Osteoblast (primary cell): ENCODE measurements around the gene PGM3. TPM values are rescaled to one million over a fixed set of nuclear protein-coding genes. Genes with fewer than 3 reads are reported as not detected.
"Not testable (repeated sequence)": the region's sequence is repeated elsewhere in the genome, so short reads cannot be mapped to it uniquely, and the experiment has no call there.

Source experiments
- DNase-seq: peaks from one replicate; pipeline ENCODE4 v3.0.0; 2011; ENCODE audit warnings: low spot score, mixed read lengths; ENCODE audit not compliant: insufficient read length; ENCODE audit errors: missing footprints
- H2AFZ ChIP-seq: 2 replicates; pipeline ENCODE4 v1.6.0; 2011; ENCODE audit warnings: mild to moderate bottlenecking, low read length
- H3K27ac ChIP-seq: 2 replicates; pipeline ENCODE4 v1.5.1; 2011; ENCODE audit warnings: mild to moderate bottlenecking, low read depth, low read length, moderate library complexity
- H3K27me3 ChIP-seq: 2 replicates; pipeline ENCODE4 v1.6.0; 2012; ENCODE audit warnings: mild to moderate bottlenecking, control low read depth, inconsistent platforms, low read length, moderate library complexity; ENCODE audit not compliant: insufficient read depth
- H3K36me3 ChIP-seq: 2 replicates; pipeline ENCODE4 v1.5.1; 2011; ENCODE audit warnings: mild to moderate bottlenecking, low read length, control low read depth, moderate library complexity; ENCODE audit not compliant: insufficient read depth
- H3K4me1 ChIP-seq: 2 replicates; pipeline ENCODE4 v1.5.1; 2011; ENCODE audit warnings: mild to moderate bottlenecking, low read length, control low read depth, moderate library complexity; ENCODE audit not compliant: insufficient read depth
- H3K4me2 ChIP-seq: 2 replicates; pipeline ENCODE4 v1.6.0; 2011; ENCODE audit warnings: mild to moderate bottlenecking, low read length; ENCODE audit not compliant: insufficient read depth
- H3K4me3 ChIP-seq: fragments of 200-600 bp; sonication (generic); 3 replicates; pipeline ENCODE4 v1.5.1; 2012; ENCODE audit warnings: mild to moderate bottlenecking, low read length, inconsistent platforms; ENCODE audit not compliant: insufficient read depth
- H3K79me2 ChIP-seq: 2 replicates; pipeline ENCODE4 v1.6.0; 2012; ENCODE audit warnings: mild to moderate bottlenecking, low read length, control low read depth, inconsistent platforms; ENCODE audit not compliant: insufficient read depth
- H3K9me3 ChIP-seq: 2 replicates; pipeline ENCODE4 v1.5.1; 2011; ENCODE audit warnings: low read depth, low read length, control low read depth
- H4K20me1 ChIP-seq: 2 replicates; pipeline ENCODE4 v1.6.0; 2012; ENCODE audit warnings: mild to moderate bottlenecking, low read length, control low read depth; ENCODE audit not compliant: insufficient read depth
- CTCF ChIP-seq: IDR thresholded peaks from 2 replicates; pipeline ENCODE4 v1.5.1; 2011; ENCODE audit warnings: mild to moderate bottlenecking, low read depth, low read length, moderate library complexity; ENCODE audit errors: extremely low read depth
- total RNA-seq: library from RNA; depleted of rRNA; stranded (reverse); fragments of >200 nt; gene quantifications from 2 replicates; pipeline ENCODE4 v1.2.3, GENCODE V29; 2012

Gene PGM3
- total RNA-seq, 1 donor: 93.0 TPM

GRCh38 chr6:83199173-83199862 is 6.3 kb upstream of the PGM3 start:
- peak overlapping the region; percentile 18 for H3K4me2 ChIP-seq
- H3K79me2 ChIP-seq: peaks cover 2% of the 10 kb centered on the region
- peak overlapping the region; percentile 57 for H3K27ac ChIP-seq

GRCh38 chr6:83198486-83199172 is 5.6 kb upstream of the PGM3 start:
- Histone ChIP-seq H3K36me3 (peaks cover 15% of the 10 kb centered on the region), H3K4me1 (peaks cover 34% of the 10 kb centered on the region), H3K9me3 (no peaks in the 10 kb centered on the region), H4K20me1 (peaks cover 5% of the 10 kb centered on the region), H2AFZ (peak overlapping the region; percentile 3), H3K4me2 (peak overlapping the region; percentile 18), H3K27ac (peak overlapping the region; percentile 38), H3K4me3 (no peak overlapping the region), H3K79me2 (peaks cover 9% of the 10 kb centered on the region), H3K27me3 (no peaks in the 10 kb centered on the region)
- no peak for TF ChIP-seq CTCF
- DNase-seq: peak; percentile 69

More at GRCh38 chr6:83199173-83199862, 6.3 kb upstream of the PGM3 start:
- H3K27me3 ChIP-seq: no peaks in the 10 kb centered on the region
- H3K4me1 ChIP-seq: peaks cover 29% of the 10 kb centered on the region
- peaks cover 15% of the 10 kb centered on the region for H3K36me3 ChIP-seq
- H4K20me1 ChIP-seq: peaks cover 1% of the 10 kb centered on the region
- H2AFZ ChIP-seq: peak overlapping the region; percentile 3
- no peak for DNase-seq
- no peaks in the 10 kb centered on the region for H3K9me3 ChIP-seq
- TF ChIP-seq CTCF: no peak
- no peak overlapping the region for H3K4me3 ChIP-seq

- H3K79me2 ChIP-seq: peaks cover 56% of the 10 kb centered on the region
- peak overlapping the region; percentile 93 for H3K27ac ChIP-seq
- H3K9me3 ChIP-seq: no peaks in the 10 kb centered on the region
- TF ChIP-seq CTCF: no peak
- peaks cover 35% of the 10 kb centered on the region for H3K4me1 ChIP-seq
- peak overlapping the region; percentile 96 for H3K4me3 ChIP-seq
- no peaks in the 10 kb centered on the region for H3K27me3 ChIP-seq
- peak overlapping the region; percentile 72 for H2AFZ ChIP-seq
- peak; percentile 78 for DNase-seq
- H4K20me1 ChIP-seq: peaks cover 30% of the 10 kb centered on the region
- peak overlapping the region; percentile 97 for H3K4me2 ChIP-seq
- H3K36me3 ChIP-seq: peaks cover 37% of the 10 kb centered on the region
Measured at GRCh38 chr6:83193747-83194566, 892 bp upstream of the PGM3 start.

DNA sequence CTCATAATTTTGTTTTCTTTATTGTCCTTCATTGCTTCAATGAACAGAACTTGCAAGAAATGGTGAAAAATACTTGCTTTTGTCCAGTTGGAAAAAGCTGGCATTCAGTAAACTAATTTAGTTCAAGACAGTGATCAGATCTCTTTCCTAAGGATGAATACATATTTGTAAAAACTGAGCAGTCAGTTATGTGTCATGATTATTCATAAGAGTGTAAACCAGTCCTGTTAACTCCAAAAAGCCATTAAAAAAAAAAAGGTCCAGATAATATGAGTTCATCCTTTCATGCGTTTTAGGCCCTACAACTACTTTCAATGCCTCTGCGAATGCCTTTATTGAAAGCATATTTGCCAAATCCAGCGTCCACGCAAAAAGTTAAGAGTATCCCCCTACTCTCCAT is 609 bp downstream of the PGM3 start:
- Histone ChIP-seq H3K4me3 (peak overlapping the region; percentile 96), H3K79me2 (peaks cover 71% of the 10 kb centered on the region), H3K4me2 (peak overlapping the region; percentile 97), H3K9me3 (no peaks in the 10 kb centered on the region), H2AFZ (peak overlapping the region; percentile 88), H3K27me3 (no peaks in the 10 kb centered on the region), H3K4me1 (peaks cover 21% of the 10 kb centered on the region), H3K27ac (peak overlapping the region; percentile 93), H4K20me1 (peaks cover 35% of the 10 kb centered on the region), H3K36me3 (peaks cover 50% of the 10 kb centered on the region)
- TF ChIP-seq CTCF: no peak
- DNase-seq: peak; percentile 83

DNA sequence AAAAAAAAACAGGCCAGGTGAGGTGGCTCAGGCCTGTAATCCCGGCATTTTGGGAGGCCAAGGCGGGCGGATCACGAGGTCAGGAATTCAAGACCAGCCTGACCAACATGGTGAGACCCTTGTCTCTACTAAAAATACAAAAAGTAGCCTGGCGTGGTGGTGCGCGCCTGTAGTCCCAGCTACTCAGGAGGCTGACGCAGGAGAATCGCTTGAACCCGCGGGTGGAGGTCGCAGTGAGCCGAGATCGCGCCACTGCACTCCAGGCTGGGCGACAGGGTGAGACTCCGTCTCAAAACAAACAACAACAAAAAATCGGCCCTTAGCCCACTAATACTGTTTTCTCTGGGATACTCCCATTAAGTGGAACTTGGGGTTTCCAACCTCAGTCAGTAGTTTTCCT is 1.1 kb downstream of the PGM3 start:
- H2AFZ ChIP-seq, H3K9me3 ChIP-seq, H3K27me3 ChIP-seq, DNase-seq: not testable (repeated sequence)
- peak overlapping the region; percentile 96 for H3K4me3 ChIP-seq
- peaks cover 52% of the 10 kb centered on the region for H3K36me3 ChIP-seq
- peak overlapping the region; percentile 97 for H3K4me2 ChIP-seq
- H3K79me2 ChIP-seq: peaks cover 75% of the 10 kb centered on the region
- peak overlapping the region; percentile 93 for H3K27ac ChIP-seq
- peaks cover 35% of the 10 kb centered on the region for H4K20me1 ChIP-seq
- peaks cover 21% of the 10 kb centered on the region for H3K4me1 ChIP-seq
